ENCODE data around the gene CDH12. TPM values are rescaled to one million over a fixed set of nuclear protein-coding genes. Genes with fewer than 3 reads are reported as not detected.

CDH12 gene
- total RNA-seq, 1 donor from 2014 or later, result 23.5 TPM

DNA sequence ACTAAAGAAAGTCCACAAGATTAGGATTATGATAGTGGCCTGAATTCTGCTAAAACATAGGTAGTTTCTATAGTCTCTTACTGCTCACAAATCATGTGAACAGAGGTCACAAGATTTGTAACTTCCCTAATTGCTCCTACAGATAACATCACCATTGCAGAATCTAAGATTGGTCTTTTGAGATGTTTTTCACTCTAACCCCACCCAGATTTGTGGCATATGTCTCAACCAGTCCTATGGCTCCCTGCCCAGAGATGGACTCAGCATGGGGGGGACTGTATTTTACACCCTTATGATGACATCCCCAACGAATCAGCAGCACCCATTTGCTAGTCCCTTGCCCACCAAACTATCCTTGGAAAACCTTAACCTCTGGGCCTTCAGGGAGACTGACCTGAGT, 1046.2 kb downstream of the CDH12 start:
- H3K27me3 Mint-ChIP-seq (ENCODE audit: unreplicated experiment), result no peaks in the 10 kb centered on the region
- H3K9me3 Mint-ChIP-seq (ENCODE audit: unreplicated experiment), result no peaks in the 10 kb centered on the region
- no peaks in the 10 kb centered on the region for H3K36me3 Mint-ChIP-seq (ENCODE audit: unreplicated experiment)
- TF ChIP-seq, protein P1, sequence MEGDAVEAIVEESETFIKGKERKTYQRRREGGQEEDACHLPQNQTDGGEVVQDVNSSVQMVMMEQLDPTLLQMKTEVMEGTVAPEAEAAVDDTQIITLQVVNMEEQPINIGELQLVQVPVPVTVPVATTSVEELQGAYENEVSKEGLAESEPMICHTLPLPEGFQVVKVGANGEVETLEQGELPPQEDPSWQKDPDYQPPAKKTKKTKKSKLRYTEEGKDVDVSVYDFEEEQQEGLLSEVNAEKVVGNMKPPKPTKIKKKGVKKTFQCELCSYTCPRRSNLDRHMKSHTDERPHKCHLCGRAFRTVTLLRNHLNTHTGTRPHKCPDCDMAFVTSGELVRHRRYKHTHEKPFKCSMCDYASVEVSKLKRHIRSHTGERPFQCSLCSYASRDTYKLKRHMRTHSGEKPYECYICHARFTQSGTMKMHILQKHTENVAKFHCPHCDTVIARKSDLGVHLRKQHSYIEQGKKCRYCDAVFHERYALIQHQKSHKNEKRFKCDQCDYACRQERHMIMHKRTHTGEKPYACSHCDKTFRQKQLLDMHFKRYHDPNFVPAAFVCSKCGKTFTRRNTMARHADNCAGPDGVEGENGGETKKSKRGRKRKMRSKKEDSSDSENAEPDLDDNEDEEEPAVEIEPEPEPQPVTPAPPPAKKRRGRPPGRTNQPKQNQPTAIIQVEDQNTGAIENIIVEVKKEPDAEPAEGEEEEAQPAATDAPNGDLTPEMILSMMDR (IDR thresholded peaks at IDR 0.05; ENCODE audit: partially characterized antibody, unreplicated experiment), result no peak
- H3K27ac Mint-ChIP-seq (ENCODE audit: unreplicated experiment), result no peak overlapping the region
- H3K4me3 Mint-ChIP-seq (ENCODE audit: unreplicated experiment), result no peak overlapping the region
- DNase-seq, result no peak
- H3K4me1 Mint-ChIP-seq (ENCODE audit: low read depth, unreplicated experiment), result no peaks in the 10 kb centered on the region

DNA sequence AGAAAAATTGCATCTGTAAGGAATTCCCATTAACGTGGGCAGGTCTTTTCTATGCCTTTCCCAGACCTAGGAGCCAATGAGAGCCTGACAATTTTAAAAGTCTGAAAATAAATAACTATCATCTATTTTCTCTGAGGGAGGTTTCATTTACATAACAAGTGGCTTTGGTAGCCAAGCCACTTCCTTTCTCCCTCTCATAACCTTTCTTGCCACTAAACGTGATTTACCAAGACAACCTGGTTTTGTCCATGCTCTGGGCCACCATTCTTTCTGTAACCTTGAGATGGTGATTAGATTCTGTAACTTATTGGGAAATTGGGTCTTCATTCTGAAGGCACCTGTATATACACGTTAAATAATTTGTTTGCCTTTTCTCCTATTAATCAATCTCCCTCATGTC, 1046.9 kb downstream of the CDH12 start:
- no peak for DNase-seq
- Mint-ChIP-seq H3K27ac (ENCODE audit: unreplicated experiment) (no peak overlapping the region), H3K27me3 (ENCODE audit: unreplicated experiment) (no peaks in the 10 kb centered on the region), H3K36me3 (ENCODE audit: unreplicated experiment) (no peaks in the 10 kb centered on the region), H3K4me1 (ENCODE audit: low read depth, unreplicated experiment) (no peaks in the 10 kb centered on the region), H3K4me3 (ENCODE audit: unreplicated experiment) (no peak overlapping the region), H3K9me3 (ENCODE audit: unreplicated experiment) (no peaks in the 10 kb centered on the region)
- TF ChIP-seq, protein P1 (IDR thresholded peaks at IDR 0.05; ENCODE audit: partially characterized antibody, unreplicated experiment), result no peak

DNA sequence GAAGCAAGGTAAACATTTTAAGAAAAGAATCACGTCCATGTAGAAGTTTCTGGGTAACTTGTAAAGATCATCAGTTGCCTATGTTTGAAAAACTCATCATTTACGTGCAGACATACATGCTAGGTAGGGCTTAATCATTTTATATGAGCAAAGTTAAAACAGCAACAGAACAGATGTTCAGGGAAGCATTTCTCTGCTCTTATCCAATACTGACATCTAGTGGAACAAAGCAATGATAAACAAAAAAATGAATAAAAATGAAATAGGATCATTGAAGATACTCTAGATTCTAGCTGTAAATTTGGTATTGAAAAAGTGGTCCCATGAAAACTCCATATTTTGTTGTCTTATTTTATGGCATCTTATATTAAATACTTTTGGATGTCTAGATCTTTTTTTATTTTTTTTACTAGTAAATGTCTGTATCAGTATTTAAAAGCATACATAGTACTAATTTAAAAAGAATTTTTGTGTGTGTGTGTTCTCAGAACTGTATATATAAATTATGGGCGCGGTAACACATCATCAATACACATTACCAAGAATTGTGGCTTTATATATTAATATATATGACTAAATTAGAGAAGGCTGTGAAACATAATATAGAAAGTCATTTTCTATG, 1050.2 kb downstream of the CDH12 start:
- no peaks in the 10 kb centered on the region for H3K9me3 Mint-ChIP-seq (ENCODE audit: unreplicated experiment)
- no peak overlapping the region for H3K27ac Mint-ChIP-seq (ENCODE audit: unreplicated experiment)
- TF ChIP-seq, protein P1 (IDR thresholded peaks at IDR 0.05; ENCODE audit: partially characterized antibody, unreplicated experiment), result peak; percentile 47
- no peak for DNase-seq
- no peak overlapping the region for H3K4me3 Mint-ChIP-seq (ENCODE audit: unreplicated experiment)
- H3K27me3 Mint-ChIP-seq (ENCODE audit: unreplicated experiment), result no peaks in the 10 kb centered on the region
- H3K4me1 Mint-ChIP-seq (ENCODE audit: low read depth, unreplicated experiment), result no peaks in the 10 kb centered on the region
- peaks cover 4% of the 10 kb centered on the region for H3K36me3 Mint-ChIP-seq (ENCODE audit: unreplicated experiment)

DNA sequence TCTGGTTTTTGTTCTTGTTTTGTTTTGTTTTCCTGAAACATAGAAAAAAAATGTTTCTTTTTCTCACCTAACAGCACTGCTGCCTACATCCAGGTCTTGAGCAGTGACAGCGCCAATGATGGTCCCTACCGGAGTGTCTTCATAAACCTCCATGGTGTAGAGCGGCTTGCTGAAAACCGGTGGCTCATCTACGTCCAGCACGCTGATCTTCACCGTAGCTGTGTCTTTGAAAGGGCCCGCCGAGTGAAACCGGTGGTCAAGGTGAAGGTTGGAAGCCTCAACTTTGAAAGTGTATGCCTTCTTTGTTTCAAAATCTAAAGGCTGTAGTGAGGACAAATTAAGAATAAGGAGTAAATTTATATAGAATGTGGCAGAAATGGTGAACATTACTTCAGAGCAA, 1051.0 kb downstream of the CDH12 start:
- Mint-ChIP-seq H3K4me3 (ENCODE audit: unreplicated experiment) (no peak overlapping the region), H3K36me3 (ENCODE audit: unreplicated experiment) (peaks cover 4% of the 10 kb centered on the region), H3K9me3 (ENCODE audit: unreplicated experiment) (no peaks in the 10 kb centered on the region), H3K27ac (ENCODE audit: unreplicated experiment) (no peak overlapping the region), H3K4me1 (ENCODE audit: low read depth, unreplicated experiment) (no peaks in the 10 kb centered on the region), H3K27me3 (ENCODE audit: unreplicated experiment) (peaks cover under 1% of the 10 kb centered on the region)
- TF ChIP-seq, protein P1 (IDR thresholded peaks at IDR 0.05; ENCODE audit: partially characterized antibody, unreplicated experiment), result no peak
- DNase-seq, result no peak

DNA sequence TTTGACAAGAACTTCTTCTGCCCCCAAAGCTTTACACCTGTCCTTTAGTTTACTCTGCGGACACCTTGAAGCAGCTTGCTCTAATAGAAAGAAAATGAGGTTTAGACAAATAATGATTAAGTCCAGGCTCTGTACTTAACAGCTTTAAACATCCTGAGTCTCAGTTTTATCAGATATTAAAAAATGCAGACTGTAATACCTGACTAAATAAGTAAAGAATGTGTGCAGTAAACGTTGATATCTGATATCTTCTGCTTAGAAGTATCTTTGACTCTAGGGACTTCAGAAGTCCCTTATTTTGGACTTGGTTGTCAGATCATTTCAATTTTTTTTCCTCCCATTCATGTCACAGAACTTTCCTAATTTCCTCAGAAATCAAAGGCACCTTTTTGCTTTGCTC, 1060.4 kb downstream of the CDH12 start:
- no peak for DNase-seq
- Mint-ChIP-seq H3K27me3 (ENCODE audit: unreplicated experiment) (peaks cover 3% of the 10 kb centered on the region), H3K9me3 (ENCODE audit: unreplicated experiment) (no peaks in the 10 kb centered on the region), H3K27ac (ENCODE audit: unreplicated experiment) (no peak overlapping the region), H3K36me3 (ENCODE audit: unreplicated experiment) (no peaks in the 10 kb centered on the region), H3K4me1 (ENCODE audit: low read depth, unreplicated experiment) (no peaks in the 10 kb centered on the region), H3K4me3 (ENCODE audit: unreplicated experiment) (no peak overlapping the region)
- TF ChIP-seq, protein P1 (IDR thresholded peaks at IDR 0.05; ENCODE audit: partially characterized antibody, unreplicated experiment), result no peak
